IgD-negative memory B cell (primary cell): Measurements from ENCODE around the gene RANBP6. TPM values are rescaled to one million over a fixed set of nuclear protein-coding genes. Genes with fewer than 3 reads are reported as not detected.
"Not testable (repeated sequence)": the region's sequence is repeated elsewhere in the genome, so short reads cannot be mapped to it uniquely, and the experiment has no call there.

Experiments used
- H3K27ac Mint-ChIP-seq, 3 donors: one replicate each; pipeline ENCODE4 v1.8.0; 2020 to 2022; ENCODE audit warnings: mild to moderate bottlenecking in 3 of 3, mixed read lengths in 3 of 3, moderate library complexity in 1 of 3
- H3K27me3 Mint-ChIP-seq: one replicate; pipeline ENCODE4 v1.8.0; 2021; ENCODE audit warnings: mixed read lengths
- H3K36me3 Mint-ChIP-seq: one replicate; pipeline ENCODE4 v1.8.0; 2020; ENCODE audit warnings: mild to moderate bottlenecking, mixed read lengths
- H3K4me1 Mint-ChIP-seq, 3 donors: one replicate each; pipeline ENCODE4 v1.8.0; 2020 to 2022; ENCODE audit warnings: mixed read lengths in 3 of 3, mild to moderate bottlenecking in 1 of 3
- H3K4me3 Mint-ChIP-seq, 4 donors: one replicate each; pipeline ENCODE4 v1.8.0; 2020 to 2022; ENCODE audit warnings: mild to moderate bottlenecking in 4 of 4, mixed read lengths in 4 of 4, moderate library complexity in 3 of 4
- H3K9me3 Mint-ChIP-seq, 3 donors: one replicate each; pipeline ENCODE4 v1.8.0; 2020 to 2021; ENCODE audit warnings: mixed read lengths in 3 of 3, mild to moderate bottlenecking in 1 of 3
- polyA plus RNA-seq: library from polyadenylated mRNA; unstranded; fragments of 300-500 nt; fragmentation: Illumina TruSeq; gene quantifications from one replicate; pipeline ENCODE4 v1.2.3, GENCODE V29; 2021

Gene RANBP6
- polyA plus RNA-seq, 1 donor from 2014 or later = 10.0 TPM

- peaks cover 0 to 2% (median 0%) of the 10 kb centered on the region in 3 donors for H3K9me3 Mint-ChIP-seq
- H3K36me3 Mint-ChIP-seq = no peaks in the 10 kb centered on the region
- H3K4me3 Mint-ChIP-seq = no peak overlapping the region
- peaks cover 6% of the 10 kb centered on the region for H3K27me3 Mint-ChIP-seq
- H3K27ac Mint-ChIP-seq = no peak overlapping the region
- no peaks in the 10 kb centered on the region for H3K4me1 Mint-ChIP-seq
Observed at GRCh38 chr9:6029604-6030274, 14.3 kb upstream of the RANBP6 start.

- peak overlapping the region in 1 of 4 donors; percentile 47 for H3K4me3 Mint-ChIP-seq
- no peak overlapping the region for H3K27ac Mint-ChIP-seq
- no peaks in the 10 kb centered on the region for H3K36me3 Mint-ChIP-seq
- peaks cover 3 to 7% (median 5%) of the 10 kb centered on the region in 3 donors for H3K4me1 Mint-ChIP-seq
- H3K9me3 Mint-ChIP-seq = peaks cover 0 to 5% (median 2%) of the 10 kb centered on the region in 3 donors
- no peaks in the 10 kb centered on the region for H3K27me3 Mint-ChIP-seq
Observed at GRCh38 chr9:6024035-6024554, 8.7 kb upstream of the RANBP6 start.

GRCh38 chr9:6016975-6017374 is 1.6 kb upstream of the RANBP6 start:
- Mint-ChIP-seq H3K27ac (peak overlapping the region in 1 of 3 donors; percentile 69), H3K4me1 (peaks cover 15 to 26% (median 16%) of the 10 kb centered on the region in 3 donors), H3K4me3 (peak overlapping the region in 3 of 4 donors; percentile 23 to 93 (median 45))
- H3K27me3 Mint-ChIP-seq, H3K36me3 Mint-ChIP-seq, H3K9me3 Mint-ChIP-seq: not testable (repeated sequence)

GRCh38 chr9:6014670-6015270 is 654 bp downstream of the RANBP6 start:
- peak overlapping the region; percentile 86 to 97 (median 96) for H3K27ac Mint-ChIP-seq
- H3K9me3 Mint-ChIP-seq = peaks cover 0 to 4% (median 4%) of the 10 kb centered on the region in 3 donors
- no peaks in the 10 kb centered on the region for H3K27me3 Mint-ChIP-seq
- peak overlapping the region; percentile 93 to 99 (median 96) for H3K4me3 Mint-ChIP-seq
- peaks cover 10% of the 10 kb centered on the region for H3K36me3 Mint-ChIP-seq
- peaks cover 17 to 35% (median 22%) of the 10 kb centered on the region in 3 donors for H3K4me1 Mint-ChIP-seq

GRCh38 chr9:6008169-6008979 is 7.0 kb downstream of the RANBP6 start:
- Mint-ChIP-seq H3K9me3 (peaks cover 0 to 4% (median 4%) of the 10 kb centered on the region in 3 donors), H3K27me3 (peaks cover 1% of the 10 kb centered on the region), H3K4me1 (peaks cover 30 to 48% (median 35%) of the 10 kb centered on the region in 3 donors), H3K4me3 (peak overlapping the region; percentile 81 to 95 (median 91)), H3K27ac (peak overlapping the region; percentile 61 to 97 (median 93)), H3K36me3 (peaks cover 14% of the 10 kb centered on the region)

- peaks cover 1% of the 10 kb centered on the region for H3K27me3 Mint-ChIP-seq
- peak overlapping the region; percentile 61 to 97 (median 95) for H3K27ac Mint-ChIP-seq
- H3K4me1 Mint-ChIP-seq = peaks cover 28 to 44% (median 35%) of the 10 kb centered on the region in 3 donors
- peak overlapping the region; percentile 95 to 99 (median 96) for H3K4me3 Mint-ChIP-seq
- H3K9me3 Mint-ChIP-seq = peaks cover 0 to 2% (median 0%) of the 10 kb centered on the region in 3 donors
- peaks cover 10% of the 10 kb centered on the region for H3K36me3 Mint-ChIP-seq
Observed at GRCh38 chr9:6007770-6008168, 7.7 kb downstream of the RANBP6 start.

- Mint-ChIP-seq H3K9me3 (peaks cover 0 to under 1% (median 0%) of the 10 kb centered on the region in 3 donors), H3K4me1 (peaks cover 28 to 40% (median 35%) of the 10 kb centered on the region in 3 donors), H3K27me3 (peaks cover 1% of the 10 kb centered on the region), H3K4me3 (peak overlapping the region; percentile 95 to 99 (median 96)), H3K27ac (peak overlapping the region; percentile 27 to 97 (median 95)), H3K36me3 (peaks cover 8% of the 10 kb centered on the region)
Observed at GRCh38 chr9:6007058-6007769, 8.2 kb downstream of the RANBP6 start.

GRCh38 chr9:6006749-6007057 is 8.7 kb downstream of the RANBP6 start:
- Mint-ChIP-seq H3K4me1 (peaks cover 28 to 36% (median 35%) of the 10 kb centered on the region in 3 donors), H3K9me3 (no peaks in the 10 kb centered on the region), H3K27me3 (peaks cover 1% of the 10 kb centered on the region)

GRCh38 chr9:6000955-6001354 is 14.5 kb downstream of the RANBP6 start:
- H3K4me1 Mint-ChIP-seq = peaks cover 31 to 40% (median 38%) of the 10 kb centered on the region in 3 donors
- no peaks in the 10 kb centered on the region for H3K27me3 Mint-ChIP-seq
- peak overlapping the region in 1 of 4 donors; percentile 14 for H3K4me3 Mint-ChIP-seq
- H3K36me3 Mint-ChIP-seq = peaks cover 3% of the 10 kb centered on the region
- H3K27ac Mint-ChIP-seq = no peak overlapping the region
- H3K9me3 Mint-ChIP-seq = no peaks in the 10 kb centered on the region

More at GRCh38 chr9:6006749-6007057, 8.7 kb downstream of the RANBP6 start:
- H3K36me3 Mint-ChIP-seq = peaks cover 5% of the 10 kb centered on the region
- peak overlapping the region; percentile 35 to 97 (median 95) for H3K27ac Mint-ChIP-seq
- H3K4me3 Mint-ChIP-seq = peak overlapping the region; percentile 95 to 99 (median 96)

- H3K4me3 Mint-ChIP-seq = no peak overlapping the region
- H3K4me1 Mint-ChIP-seq = peaks cover 38 to 41% (median 41%) of the 10 kb centered on the region in 3 donors
- no peak overlapping the region for H3K27ac Mint-ChIP-seq
- H3K9me3 Mint-ChIP-seq = no peaks in the 10 kb centered on the region
- no peaks in the 10 kb centered on the region for H3K27me3 Mint-ChIP-seq
- H3K36me3 Mint-ChIP-seq = peaks cover 4% of the 10 kb centered on the region
Observed at GRCh38 chr9:5999443-6000101, 15.9 kb downstream of the RANBP6 start.

GRCh38 chr9:5994493-5994892 is 20.9 kb downstream of the RANBP6 start:
- no peaks in the 10 kb centered on the region for H3K27me3 Mint-ChIP-seq
- H3K9me3 Mint-ChIP-seq = no peaks in the 10 kb centered on the region
- H3K4me1 Mint-ChIP-seq = peaks cover 30 to 41% (median 32%) of the 10 kb centered on the region in 3 donors
- H3K4me3 Mint-ChIP-seq = no peak overlapping the region
- no peak overlapping the region for H3K27ac Mint-ChIP-seq
- peaks cover 1% of the 10 kb centered on the region for H3K36me3 Mint-ChIP-seq

GRCh38 chr9:5988265-5988664 is 27.2 kb downstream of the RANBP6 start:
- H3K4me1 Mint-ChIP-seq = peaks cover 7 to 13% (median 8%) of the 10 kb centered on the region in 3 donors
- peaks cover 4% of the 10 kb centered on the region for H3K36me3 Mint-ChIP-seq
- no peaks in the 10 kb centered on the region for H3K27me3 Mint-ChIP-seq
- H3K27ac Mint-ChIP-seq = no peak overlapping the region
- H3K4me3 Mint-ChIP-seq = no peak overlapping the region
- no peaks in the 10 kb centered on the region for H3K9me3 Mint-ChIP-seq

- peak overlapping the region in 1 of 4 donors; percentile 37 for H3K4me3 Mint-ChIP-seq
- H3K4me1 Mint-ChIP-seq = peaks cover 0 to 14% (median 3%) of the 10 kb centered on the region in 3 donors
- H3K9me3 Mint-ChIP-seq = no peaks in the 10 kb centered on the region
- no peaks in the 10 kb centered on the region for H3K27me3 Mint-ChIP-seq
- H3K27ac Mint-ChIP-seq = no peak overlapping the region
- no peaks in the 10 kb centered on the region for H3K36me3 Mint-ChIP-seq
Observed at GRCh38 chr9:5983042-5983441, 32.4 kb downstream of the RANBP6 start.

- H3K27me3 Mint-ChIP-seq = no peaks in the 10 kb centered on the region
- H3K4me3 Mint-ChIP-seq = no peak overlapping the region
- no peak overlapping the region for H3K27ac Mint-ChIP-seq
- peaks cover 0 to 14% (median 3%) of the 10 kb centered on the region in 3 donors for H3K4me1 Mint-ChIP-seq
- no peaks in the 10 kb centered on the region for H3K9me3 Mint-ChIP-seq
- no peaks in the 10 kb centered on the region for H3K36me3 Mint-ChIP-seq
Observed at GRCh38 chr9:5982317-5982716, 33.1 kb downstream of the RANBP6 start.
